Activated CD4-positive, alpha-beta T cell treated with anti-CD3 and anti-CD28 coated beads, Interleukin-2, amount 50 U/mL, for 4 hours (primary cell): ENCODE data around the gene TEDC2.
"Not testable (repeated sequence)": the region's sequence is repeated elsewhere in the genome, so short reads cannot be mapped to it uniquely, and the experiment has no call there.

Experiments
- DNase-seq, 2 experiments: peaks; one replicate each; pipeline ENCODE4 v3.0.0-alpha.2; 2020

Gene TEDC2

GRCh38 chr16:2438121-2438520 is 21.8 kb upstream of the TEDC2 start:
- DNase-seq: no peak

GRCh38 chr16:2439598-2439997 is 20.3 kb upstream of the TEDC2 start:
- DNase-seq: no peak

GRCh38 chr16:2441143-2441804 is 18.6 kb upstream of the TEDC2 start:
- DNase-seq: not testable (repeated sequence)

- no peak for DNase-seq
These were observed 16.4 kb upstream of the TEDC2 start for GRCh38 chr16:2443555-2443954.

GRCh38 chr16:2447920-2448583 is 11.9 kb upstream of the TEDC2 start:
- no peak for DNase-seq

GRCh38 chr16:2449118-2449517 is 10.8 kb upstream of the TEDC2 start:
- DNase-seq: no peak

- no peak for DNase-seq
These were observed 9.4 kb upstream of the TEDC2 start for GRCh38 chr16:2450535-2450934.

GRCh38 chr16:2450975-2451381 is 8.9 kb upstream of the TEDC2 start:
- DNase-seq: no peak

- DNase-seq: no peak
These were observed 8.0 kb upstream of the TEDC2 start for GRCh38 chr16:2451851-2452320.

GRCh38 chr16:2452650-2453049 is 7.3 kb upstream of the TEDC2 start:
- DNase-seq: no peak

- no peak for DNase-seq
These were observed 4.6 kb upstream of the TEDC2 start for GRCh38 chr16:2455081-2455845.

- no peak for DNase-seq
These were observed 3.3 kb upstream of the TEDC2 start for GRCh38 chr16:2456551-2457153.

- DNase-seq: no peak
These were observed 2.6 kb upstream of the TEDC2 start for GRCh38 chr16:2457267-2457666.

- no peak for DNase-seq
These were observed 2.0 kb upstream of the TEDC2 start for GRCh38 chr16:2457946-2458345.

- no peak for DNase-seq
These were observed 842 bp upstream of the TEDC2 start for GRCh38 chr16:2458887-2459646.

GRCh38 chr16:2460391-2460713 is 443 bp downstream of the TEDC2 start:
- no peak for DNase-seq

GRCh38 chr16:2460916-2461315 is 1.0 kb downstream of the TEDC2 start:
- no peak for DNase-seq

GRCh38 chr16:2462031-2462866 is 2.3 kb downstream of the TEDC2 start:
- no peak for DNase-seq

GRCh38 chr16:2464333-2464732 is 4.4 kb downstream of the TEDC2 start:
- no peak for DNase-seq

- DNase-seq: no peak
These were observed 5.9 kb downstream of the TEDC2 start for GRCh38 chr16:2465653-2466415.
